ENCODE data around the gene C2CD5.
"Not testable (repeated sequence)": the region's sequence is repeated elsewhere in the genome, so short reads cannot be mapped to it uniquely, and the experiment has no call there.

The C2CD5 gene

DNA sequence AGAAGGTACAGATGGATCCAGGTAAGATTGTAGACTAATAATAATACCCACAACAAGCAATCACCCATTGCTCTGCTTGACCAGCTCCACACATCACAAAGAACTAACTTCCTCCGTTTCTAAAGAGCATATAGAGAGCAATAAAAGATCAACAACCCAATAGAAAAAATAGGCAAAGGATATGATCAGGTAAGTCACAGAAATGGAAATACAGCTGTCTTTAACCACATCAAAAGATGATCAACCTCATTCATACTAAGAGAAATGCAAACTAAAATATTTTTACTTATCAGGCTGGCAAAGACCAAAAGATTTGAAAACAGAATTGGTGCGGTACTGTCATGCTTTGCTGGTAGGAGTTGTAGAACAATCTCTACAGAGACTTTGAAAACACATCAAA, 8.9 kb downstream of the C2CD5 start:
- DNase-seq (ENCODE audit: low spot score): no peak

DNA sequence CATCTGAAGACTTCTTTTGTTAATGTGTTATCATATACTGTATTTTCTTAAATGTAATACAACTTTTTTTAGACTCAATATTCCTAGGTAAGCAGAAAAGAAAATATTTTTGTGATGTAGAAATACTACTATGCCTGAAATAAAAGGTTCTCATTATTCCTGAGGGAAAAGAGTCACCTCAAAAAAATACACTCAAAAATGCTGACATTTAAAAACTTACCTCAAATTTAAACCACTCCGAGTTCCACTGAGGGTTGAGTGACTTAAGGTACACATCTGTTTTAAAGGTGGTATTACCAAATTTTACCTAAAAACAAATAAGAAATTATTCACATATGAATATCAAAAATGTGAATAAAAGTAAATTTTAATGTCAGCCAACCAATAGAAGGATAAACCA, 9.3 kb downstream of the C2CD5 start:
- DNase-seq (ENCODE audit: low spot score): no peak

DNA sequence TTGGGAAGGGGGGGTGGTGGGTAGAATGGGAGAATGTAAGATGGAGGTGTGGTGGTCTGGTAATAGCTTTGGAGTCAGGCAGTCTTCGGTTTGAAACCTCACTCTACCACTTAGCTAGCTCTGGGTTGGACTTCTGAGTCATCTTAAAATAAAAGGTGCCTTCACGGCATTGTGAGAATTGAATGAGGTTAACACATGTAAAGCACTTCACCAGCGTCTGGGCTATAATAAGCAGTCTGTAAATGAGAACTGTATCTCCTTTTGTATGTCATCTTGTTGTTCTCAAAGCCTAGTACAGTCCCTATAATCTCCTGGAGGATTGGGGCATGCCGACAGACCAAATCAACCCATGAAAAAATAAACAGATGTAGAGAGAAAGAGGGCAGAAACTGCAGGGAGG, 11.2 kb downstream of the C2CD5 start:
- DNase-seq (ENCODE audit: low spot score): no peak

DNA sequence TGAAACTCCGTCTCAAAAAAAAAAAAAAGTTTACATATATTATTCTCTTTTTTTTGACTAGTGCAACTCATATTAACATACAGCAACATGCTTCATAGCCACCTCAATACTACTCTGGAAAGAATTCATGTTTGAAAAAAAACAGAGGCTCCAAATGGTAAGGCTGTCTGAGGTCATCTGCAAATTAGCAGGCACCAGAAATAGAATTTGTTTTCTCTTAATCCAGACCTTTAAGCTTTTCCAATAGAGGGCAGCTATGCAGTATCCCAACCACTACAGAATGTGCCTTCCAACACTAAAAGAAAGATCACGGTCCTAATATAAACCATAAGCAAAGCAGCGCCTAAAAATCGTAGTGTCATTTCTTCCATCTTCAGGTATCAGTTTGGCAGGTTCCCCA, 12.0 kb downstream of the C2CD5 start:
- DNase-seq (ENCODE audit: low spot score): no peak

DNA sequence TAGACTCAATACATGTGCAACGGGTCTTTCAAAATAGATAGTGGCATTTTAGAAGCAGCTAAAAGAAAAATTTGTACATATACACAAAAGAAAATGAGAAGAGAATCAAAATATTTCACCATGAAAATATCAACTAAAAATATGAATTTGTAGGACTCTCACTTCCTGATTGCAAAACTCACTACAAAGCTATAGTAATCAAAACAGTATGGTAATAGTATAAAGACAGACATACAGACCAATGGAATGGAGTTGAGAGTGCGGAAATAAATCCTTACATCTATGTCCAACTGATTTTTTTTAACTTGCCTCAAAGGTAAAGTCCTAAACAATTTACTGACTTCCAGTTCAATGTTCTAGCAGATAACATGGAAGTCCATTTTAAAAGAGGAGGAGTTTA, 13.1 kb downstream of the C2CD5 start:
- DNase-seq (ENCODE audit: low spot score): no peak

DNA sequence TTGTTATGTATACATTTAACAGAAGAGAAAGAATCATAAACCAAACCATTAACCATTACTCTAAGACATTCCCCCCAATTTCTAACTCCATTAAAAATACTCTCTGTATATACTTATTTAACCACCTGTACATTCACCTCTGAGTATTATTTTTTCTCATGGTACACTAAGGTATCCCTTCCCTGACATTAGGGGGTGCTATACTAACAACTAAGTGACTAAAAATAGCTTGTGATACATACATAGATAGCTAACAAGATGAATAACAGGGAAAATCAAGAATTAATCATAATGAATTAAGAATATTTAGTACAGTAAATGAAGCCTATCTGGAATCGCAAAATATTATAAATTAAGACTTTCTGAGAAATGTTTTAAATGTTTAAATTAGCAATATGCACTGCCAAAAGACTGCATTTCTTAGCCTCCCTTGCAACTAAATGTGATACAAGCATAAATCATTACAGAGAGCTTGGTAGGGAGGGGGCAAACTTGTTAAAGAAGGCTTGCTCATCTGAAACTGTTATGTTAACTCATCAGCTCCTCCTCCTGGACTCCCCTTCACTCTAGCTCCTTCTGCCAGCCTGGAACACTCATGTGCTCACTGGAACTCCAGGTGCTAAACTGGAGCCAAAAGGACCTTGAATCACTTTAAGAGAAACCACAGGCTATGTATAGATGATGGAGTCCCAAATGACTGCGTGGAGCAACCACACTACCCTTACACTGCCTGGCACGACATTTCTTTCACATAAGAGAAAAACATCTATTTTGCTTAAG, 14.9 kb downstream of the C2CD5 start:
- no peak for DNase-seq (ENCODE audit: low spot score)

DNA sequence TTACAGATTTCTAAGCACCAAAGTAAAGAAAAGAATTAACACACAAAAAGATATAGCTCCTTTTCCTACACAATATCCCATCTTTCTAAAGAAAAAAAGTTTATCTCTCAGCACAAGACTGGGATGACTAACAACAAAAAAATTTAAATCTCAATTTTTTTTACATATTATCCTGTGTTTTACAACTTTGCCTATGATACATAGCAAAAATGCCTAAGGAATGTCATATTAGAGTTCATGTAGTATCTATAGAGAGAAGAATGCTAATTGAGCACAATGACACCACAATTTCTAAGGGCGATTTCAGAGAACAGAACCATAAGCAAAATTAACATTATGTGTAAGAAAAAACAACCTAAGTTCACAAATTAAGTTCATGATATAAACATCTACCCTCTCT, 16.3 kb downstream of the C2CD5 start:
- no peak for DNase-seq (ENCODE audit: low spot score)

DNA sequence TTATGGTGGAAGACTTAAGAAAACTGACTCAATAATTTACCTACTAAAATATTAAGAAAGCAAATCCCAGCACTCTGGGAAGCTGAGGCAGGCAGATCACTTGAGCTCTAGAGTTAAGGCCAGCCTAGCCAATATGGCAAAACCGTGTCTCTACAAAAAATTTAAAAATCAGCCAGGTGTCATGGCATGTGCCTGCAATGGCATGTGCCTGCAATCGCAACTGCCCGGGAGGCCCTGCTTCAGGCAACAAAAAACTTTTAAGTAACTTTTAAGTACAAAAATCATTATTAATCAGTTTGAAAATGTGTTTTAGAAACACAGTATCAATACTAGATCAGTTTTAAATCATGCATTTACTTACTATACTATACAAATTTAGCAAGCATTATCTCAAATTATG, 17.5 kb downstream of the C2CD5 start:
- no peak for DNase-seq (ENCODE audit: low spot score)

DNA sequence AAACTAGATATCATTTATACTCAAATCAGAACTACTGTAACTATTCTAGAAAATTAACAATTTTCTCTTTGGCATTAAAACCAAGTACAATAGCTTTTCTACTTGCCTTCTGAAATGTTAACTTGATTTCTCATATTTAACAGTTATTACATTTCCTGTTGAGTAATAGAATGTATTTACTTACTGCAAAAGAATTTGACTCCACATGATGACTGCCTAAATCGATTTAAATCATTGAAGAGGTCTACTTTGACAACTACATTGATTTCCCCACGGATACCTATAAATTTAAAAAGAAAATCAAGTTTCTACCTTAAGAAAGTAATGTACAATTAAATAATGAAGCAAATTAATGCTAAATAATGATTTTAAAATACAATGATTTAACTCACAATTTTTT, 18.9 kb downstream of the C2CD5 start:
- no peak for DNase-seq (ENCODE audit: low spot score)

DNA sequence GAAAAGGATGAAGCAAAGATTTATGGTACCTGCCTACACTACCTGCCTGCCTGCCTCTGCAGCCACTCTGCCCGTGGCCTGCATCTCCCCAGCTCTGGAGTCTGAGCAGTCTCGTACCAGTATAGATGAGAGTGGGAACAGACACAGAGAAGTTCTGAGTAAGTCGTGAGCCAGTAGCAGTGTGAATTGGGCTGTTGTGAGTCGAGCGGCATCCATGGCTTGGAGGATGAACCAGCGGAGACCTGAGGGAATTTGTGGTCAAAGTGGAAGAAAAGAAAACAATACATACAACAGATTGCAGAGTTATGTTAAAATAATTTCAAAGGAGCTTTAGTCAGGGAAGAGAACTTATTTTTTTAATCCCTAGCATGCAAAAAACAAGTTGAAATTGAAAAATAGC, 25.3 kb downstream of the C2CD5 start:
- no peak for DNase-seq (ENCODE audit: low spot score)

DNA sequence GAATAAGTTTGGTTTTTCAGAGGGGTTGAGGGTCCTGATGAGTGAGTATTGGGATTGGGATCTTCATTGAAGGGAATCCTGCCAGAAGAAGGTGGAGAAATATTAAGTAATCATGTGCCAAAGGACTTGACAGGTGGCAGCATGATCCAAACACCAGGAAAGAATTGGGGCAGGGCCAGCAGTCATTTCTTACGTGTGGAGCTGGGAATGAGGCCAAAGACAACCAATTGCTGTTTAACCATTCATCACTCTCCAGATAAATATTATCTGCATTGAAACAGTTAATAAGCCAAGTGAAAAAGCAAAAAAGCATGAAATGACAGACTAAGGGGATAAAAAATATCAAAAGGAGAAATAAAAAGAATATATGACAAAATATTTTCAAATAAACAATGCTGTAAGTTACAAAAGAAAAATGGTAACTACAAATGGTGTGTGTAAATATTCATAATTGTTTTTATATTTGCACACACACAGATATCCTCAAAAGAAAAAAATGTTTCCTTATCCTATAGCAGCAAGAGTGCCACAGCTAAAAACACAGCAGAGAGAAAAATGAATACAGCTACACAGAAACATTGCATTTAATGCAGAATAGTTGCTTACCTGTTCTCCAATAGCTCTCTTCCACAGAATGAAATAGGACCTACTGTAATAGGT, 26.2 kb downstream of the C2CD5 start:
- DNase-seq (ENCODE audit: low spot score): no peak

DNA sequence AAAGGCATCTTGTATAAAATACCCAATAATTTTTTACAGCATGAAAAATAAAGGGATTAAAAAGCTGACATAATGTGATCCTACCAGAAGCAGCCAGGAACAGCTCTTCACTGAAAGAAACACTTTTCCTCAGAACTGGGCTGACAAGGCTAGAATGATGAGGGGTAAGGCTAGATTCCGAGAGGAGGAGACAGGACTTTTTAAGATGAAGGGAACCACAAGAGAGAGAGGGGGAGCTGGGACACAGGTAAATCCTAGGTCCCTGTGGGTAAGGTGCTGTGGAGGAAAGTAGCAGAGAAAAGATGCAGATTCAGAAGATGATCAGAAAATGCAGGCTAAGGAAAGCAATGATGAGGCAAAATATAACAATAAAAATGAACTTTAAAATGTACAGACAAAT, 29.5 kb downstream of the C2CD5 start:
- DNase-seq (ENCODE audit: low spot score): no peak

DNA sequence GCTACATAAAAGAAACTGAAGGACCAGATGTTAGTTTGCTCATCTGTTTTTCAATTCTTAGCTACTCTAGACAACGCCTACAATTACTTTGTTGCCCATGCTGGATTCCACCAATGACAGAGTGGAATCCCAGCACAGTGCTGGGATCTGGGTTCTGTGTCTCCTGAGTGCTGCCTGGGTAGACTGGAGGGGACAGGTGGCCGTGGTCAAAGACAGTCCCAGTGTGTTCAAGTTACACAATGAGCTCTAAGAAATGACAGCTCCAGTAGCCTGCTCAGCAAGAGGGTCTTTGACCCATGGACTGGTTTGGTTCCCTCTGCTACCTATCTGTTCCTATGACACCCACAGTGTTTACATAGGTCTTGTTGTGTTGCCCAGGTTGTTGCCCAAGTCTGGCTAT, 38.5 kb downstream of the C2CD5 start:
- no peak for DNase-seq (ENCODE audit: low spot score)

DNA sequence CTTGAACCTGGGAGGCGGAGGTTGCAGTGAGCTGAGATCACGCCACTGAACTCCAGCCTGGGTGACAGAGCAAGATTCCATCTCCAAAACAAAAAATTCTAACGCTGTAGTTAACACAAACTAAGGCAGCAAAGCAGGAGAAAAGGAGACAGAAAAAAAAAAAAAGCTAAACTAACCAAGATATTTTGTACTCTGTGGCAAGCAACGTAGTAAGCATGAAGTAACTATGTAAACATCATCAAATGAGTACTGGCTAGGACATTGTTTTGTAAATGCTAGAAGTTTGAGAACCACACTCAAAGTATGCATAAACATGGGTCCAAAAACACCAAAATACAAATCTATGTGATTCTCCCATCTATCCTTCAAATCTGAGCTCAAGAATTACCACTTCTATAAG, 44.2 kb downstream of the C2CD5 start:
- DNase-seq (ENCODE audit: low spot score): no peak

DNA sequence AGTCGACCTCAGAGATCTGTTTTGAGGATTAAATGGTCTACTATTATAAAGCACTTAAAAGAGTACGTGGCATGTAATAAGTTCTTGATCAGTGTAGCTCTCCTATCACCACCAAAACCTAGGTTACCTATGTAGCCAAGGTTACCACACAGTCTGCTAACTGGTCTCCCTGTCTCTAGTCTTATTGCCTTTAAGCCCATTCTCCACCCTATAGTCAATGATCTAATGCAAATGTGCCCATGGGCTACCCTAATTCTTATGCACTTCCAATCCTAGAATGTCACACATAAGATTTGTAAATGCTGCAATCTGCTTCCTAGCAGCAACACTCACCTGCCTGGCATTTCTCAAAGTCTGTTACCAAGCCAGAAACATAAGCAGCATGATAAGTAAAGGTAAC, 44.9 kb downstream of the C2CD5 start:
- DNase-seq (ENCODE audit: low spot score): no peak

DNA sequence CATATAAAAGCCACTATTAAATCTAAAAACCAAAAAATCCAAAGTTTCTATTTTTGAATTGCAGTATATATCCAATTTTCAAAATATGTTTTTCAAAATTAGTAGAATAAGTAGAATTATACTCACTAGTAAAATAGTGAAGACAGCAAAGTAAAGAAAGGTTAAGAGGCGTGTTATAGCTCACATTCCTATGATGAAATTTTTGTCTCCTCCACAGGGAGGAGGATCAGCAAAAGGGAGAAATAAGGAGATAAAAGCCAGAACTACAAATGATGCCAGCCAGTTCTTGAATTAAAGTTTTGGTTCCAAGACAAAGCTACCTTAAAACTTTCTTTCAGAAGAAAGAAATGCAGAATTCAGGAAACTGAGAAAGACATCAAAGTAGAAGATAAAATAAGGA, 50.0 kb downstream of the C2CD5 start:
- no peak for DNase-seq (ENCODE audit: low spot score)

DNA sequence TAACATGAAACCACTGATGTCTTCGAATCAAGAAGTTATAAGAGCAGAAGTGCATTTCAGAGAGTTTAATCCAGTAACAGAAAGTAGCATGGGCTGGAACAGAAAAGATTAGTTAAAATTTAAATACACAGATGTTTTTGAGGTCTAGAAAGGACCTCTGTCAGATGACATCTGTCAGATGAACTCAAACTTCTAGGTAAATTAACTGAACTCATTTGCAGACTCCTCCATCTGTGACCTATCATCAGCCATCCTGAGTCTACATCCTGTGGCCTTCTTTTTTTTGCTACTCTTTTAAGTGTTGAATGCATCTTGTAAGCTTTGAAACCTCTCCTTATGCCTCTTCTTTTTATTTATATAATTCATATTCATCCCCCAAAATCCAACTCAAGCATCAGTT, 53.3 kb downstream of the C2CD5 start:
- DNase-seq (ENCODE audit: low spot score): no peak

DNA sequence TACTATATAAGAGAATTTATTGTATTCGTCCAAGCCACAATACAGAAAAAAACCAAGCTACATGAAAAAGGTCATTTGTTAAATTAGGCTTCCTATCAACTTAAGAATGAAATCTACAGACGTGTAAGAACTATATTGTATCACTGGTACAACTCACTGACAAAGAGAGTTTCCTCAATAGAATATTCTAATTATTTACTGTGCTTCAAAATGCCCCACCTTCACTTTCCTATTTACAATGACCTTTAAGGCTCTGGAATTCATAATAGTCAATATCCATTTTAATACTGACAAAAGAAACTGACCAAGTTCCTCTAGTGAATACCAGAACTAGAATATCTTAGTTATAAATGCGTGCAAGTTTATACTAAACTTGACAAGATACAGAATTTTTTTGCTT, 55.9 kb downstream of the C2CD5 start:
- DNase-seq (ENCODE audit: low spot score): no peak

DNA sequence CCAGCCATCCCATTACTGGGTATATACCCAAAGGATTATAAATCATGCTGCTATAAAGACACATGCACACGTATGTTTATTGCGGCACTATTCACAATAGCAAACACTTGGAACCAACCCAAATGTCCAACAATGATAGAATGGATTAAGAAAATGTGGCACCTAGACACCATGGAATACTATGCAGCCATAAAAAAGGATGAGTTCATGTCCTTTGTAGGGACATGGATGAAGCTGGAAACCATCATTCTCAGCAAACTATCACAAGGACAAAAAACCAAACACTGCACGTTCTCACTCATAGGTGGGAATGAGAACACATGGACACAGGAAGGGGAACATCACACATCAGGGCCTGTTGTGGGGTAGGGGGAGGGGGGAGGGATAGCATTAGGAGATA, 56.7 kb downstream of the C2CD5 start:
- DNase-seq (ENCODE audit: low spot score): not testable (repeated sequence)

DNA sequence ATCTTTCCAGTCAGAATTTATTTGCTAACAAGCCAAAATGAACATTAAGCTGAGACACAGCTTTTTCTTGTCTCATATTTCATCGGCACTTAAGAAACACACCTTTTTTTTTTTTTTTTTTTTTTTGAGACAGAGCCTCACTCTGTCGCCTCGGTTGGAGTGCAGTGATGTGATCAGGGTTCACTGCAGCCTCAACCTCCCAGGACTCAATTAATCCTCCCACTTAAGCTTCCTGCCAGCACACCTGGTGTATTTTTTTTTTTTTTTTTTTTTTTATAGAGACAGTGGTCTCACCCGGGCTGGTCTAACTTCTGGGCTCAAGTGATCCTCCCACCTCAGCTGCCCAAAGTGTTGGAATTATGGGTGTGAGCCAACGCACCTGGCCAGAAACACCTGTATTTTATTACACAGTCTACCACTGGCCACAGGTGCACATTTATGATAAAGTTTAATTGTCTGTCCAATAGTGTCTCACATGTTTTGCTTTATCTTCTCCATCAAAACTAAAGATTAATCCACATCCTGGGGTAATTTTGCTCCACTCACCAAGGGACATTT, 62.7 kb downstream of the C2CD5 start:
- DNase-seq (ENCODE audit: low spot score): no peak

DNA sequence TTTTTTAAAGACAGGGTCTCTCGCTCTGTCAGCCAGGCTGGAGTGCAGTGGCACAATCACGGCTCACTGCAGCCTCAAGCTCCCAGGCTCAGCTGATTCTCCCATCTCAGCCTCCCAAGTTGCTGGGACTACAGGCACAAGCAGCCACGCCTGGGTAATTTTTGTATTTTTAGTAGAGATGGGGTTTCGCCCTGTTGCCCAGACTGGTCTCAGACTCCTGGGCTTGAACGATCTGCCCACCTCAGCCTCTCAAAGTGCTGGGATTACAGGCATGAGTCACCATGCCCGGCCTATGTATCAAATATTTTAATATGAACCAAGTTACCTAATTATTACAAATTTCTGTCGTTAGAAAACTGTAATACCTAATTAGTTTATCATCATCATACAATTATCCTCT, 63.5 kb downstream of the C2CD5 start:
- not testable (repeated sequence) for DNase-seq (ENCODE audit: low spot score)

DNA sequence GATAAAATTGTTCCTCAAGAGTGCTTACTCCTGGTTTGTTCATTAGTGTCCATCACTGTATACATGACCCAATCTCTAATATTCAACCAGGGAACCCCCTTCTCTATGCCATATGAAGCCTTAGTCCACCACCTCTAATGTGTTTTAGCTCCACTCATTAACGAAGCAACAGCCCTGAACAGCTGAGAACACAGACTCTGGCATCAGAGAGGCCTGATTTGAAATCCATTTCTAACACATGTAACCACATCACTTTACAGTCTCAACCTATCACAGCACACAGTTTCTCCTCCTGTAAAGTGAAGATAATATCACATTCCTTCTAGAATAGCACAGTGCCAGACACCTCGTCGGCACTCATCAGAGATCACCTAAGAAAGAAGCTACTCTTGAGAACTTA, 64.3 kb downstream of the C2CD5 start:
- no peak for DNase-seq (ENCODE audit: low spot score)

DNA sequence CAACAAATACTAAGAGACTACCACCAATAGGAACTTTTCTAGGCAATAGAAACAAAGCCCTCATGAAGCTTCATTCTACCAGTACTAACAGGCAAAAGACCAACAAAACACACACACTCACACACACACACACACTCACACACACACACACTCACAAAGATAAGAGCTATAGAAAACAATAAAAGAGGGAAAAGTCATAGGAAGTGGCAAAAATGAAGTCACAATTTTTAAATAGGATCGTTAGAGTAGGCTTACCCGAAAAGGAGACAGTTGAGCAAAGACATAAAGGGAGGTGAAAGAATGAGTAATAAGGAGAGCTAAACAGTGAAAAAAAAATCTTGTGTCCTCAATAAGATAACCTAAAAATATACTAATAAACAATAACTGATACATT, 66.5 kb downstream of the C2CD5 start:
- no peak for DNase-seq (ENCODE audit: low spot score)
